Cardiac muscle cell (in vitro differentiated cells and primary cell): ENCODE measurements around the gene LDB2. TPM values are rescaled to one million over a fixed set of nuclear protein-coding genes. Genes with fewer than 3 reads are reported as not detected.

Experiments used
- DNase-seq, 2 donors: peaks; one replicate each; pipeline versions ENCODE4 v3.0.0 to v3.0.0-alpha.2; 2010 to 2017; ENCODE audit warnings: low read depth in 1 of 2, low spot score in 1 of 2
- H3K27ac ChIP-seq: fragments of 200-600 bp; sonication (generic); 2 replicates; pipeline ENCODE4 v1.5.1; 2016
- H3K27me3 ChIP-seq: fragments of 200-600 bp; sonication (generic); 2 replicates; pipeline ENCODE4 v1.6.0; 2016; ENCODE audit warnings: control low read depth
- H3K36me3 ChIP-seq: fragments of 200-600 bp; sonication (generic); 2 replicates; pipeline ENCODE4 v1.5.1; 2016; ENCODE audit warnings: control low read depth
- H3K4me1 ChIP-seq: fragments of 200-600 bp; sonication (generic); 2 replicates; pipeline ENCODE4 v1.8.1; 2017; ENCODE audit warnings: low read depth, mild to moderate bottlenecking, mixed run types
- H3K4me3 ChIP-seq: fragments of 200-600 bp; sonication (generic); 2 replicates; pipeline ENCODE4 v1.5.1; 2016; ENCODE audit warnings: mild to moderate bottlenecking
- H3K9me3 ChIP-seq: fragments of 200-600 bp; sonication (generic); 2 replicates; pipeline ENCODE4 v1.5.1; 2017; ENCODE audit warnings: low read depth, mild to moderate bottlenecking, control low read depth
- polyA plus RNA-seq: library from polyadenylated mRNA; unstranded; fragments of >200 nt; fragmentation: Nextera tagmentation; extraction: Ambion mirVana; gene quantifications from 2 replicates; pipeline ENCODE4 v1.2.1, GENCODE V29; 2016
- total RNA-seq: library from RNA; depleted of rRNA; stranded (reverse); fragments of >200 nt; gene quantifications from 2 replicates; pipeline ENCODE4 v1.2.3, GENCODE V29; 2016
- TF ChIP-seq, protein P1 (sequence below): IDR thresholded peaks from 2 replicates; pipeline ENCODE4 v1.5.1; 2012; ENCODE audit warnings: low read depth, mild to moderate bottlenecking, low read length

The LDB2 gene
- total and polyA plus RNA-seq, 2 experiments from 2014 or later = 10.4 to 12.4 TPM

DNA sequence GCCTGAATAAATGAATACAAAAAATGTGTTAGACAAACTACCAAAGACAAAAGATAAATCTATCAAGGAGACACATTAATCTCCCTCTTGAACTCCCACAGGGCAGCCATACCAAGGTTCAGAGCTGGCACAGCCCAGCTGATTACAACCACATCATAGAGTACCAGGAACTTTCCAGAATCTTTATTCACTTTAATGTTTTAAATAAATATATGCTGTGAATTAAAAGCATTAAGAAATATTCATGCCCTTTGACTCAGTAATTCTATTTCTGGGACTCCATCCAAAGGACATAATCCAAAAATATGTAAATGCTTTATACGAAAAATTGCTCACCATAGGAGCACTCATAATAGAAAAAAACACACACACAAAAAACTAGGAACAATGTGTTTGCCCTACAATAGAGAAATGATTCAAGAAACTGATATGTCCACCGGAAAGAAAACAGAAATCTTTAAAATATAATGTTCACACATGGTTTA, 126.0 kb downstream of the LDB2 start:
- TF ChIP-seq, protein P1, sequence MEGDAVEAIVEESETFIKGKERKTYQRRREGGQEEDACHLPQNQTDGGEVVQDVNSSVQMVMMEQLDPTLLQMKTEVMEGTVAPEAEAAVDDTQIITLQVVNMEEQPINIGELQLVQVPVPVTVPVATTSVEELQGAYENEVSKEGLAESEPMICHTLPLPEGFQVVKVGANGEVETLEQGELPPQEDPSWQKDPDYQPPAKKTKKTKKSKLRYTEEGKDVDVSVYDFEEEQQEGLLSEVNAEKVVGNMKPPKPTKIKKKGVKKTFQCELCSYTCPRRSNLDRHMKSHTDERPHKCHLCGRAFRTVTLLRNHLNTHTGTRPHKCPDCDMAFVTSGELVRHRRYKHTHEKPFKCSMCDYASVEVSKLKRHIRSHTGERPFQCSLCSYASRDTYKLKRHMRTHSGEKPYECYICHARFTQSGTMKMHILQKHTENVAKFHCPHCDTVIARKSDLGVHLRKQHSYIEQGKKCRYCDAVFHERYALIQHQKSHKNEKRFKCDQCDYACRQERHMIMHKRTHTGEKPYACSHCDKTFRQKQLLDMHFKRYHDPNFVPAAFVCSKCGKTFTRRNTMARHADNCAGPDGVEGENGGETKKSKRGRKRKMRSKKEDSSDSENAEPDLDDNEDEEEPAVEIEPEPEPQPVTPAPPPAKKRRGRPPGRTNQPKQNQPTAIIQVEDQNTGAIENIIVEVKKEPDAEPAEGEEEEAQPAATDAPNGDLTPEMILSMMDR = no peak
- peak in 1 of 2 donors; percentile 69 for DNase-seq
- H3K9me3 ChIP-seq = no peaks in the 10 kb centered on the region
- H3K36me3 ChIP-seq = no peaks in the 10 kb centered on the region
- H3K4me3 ChIP-seq = no peak overlapping the region
- H3K4me1 ChIP-seq = no peaks in the 10 kb centered on the region
- H3K27me3 ChIP-seq = no peaks in the 10 kb centered on the region
- H3K27ac ChIP-seq = no peak overlapping the region

DNA sequence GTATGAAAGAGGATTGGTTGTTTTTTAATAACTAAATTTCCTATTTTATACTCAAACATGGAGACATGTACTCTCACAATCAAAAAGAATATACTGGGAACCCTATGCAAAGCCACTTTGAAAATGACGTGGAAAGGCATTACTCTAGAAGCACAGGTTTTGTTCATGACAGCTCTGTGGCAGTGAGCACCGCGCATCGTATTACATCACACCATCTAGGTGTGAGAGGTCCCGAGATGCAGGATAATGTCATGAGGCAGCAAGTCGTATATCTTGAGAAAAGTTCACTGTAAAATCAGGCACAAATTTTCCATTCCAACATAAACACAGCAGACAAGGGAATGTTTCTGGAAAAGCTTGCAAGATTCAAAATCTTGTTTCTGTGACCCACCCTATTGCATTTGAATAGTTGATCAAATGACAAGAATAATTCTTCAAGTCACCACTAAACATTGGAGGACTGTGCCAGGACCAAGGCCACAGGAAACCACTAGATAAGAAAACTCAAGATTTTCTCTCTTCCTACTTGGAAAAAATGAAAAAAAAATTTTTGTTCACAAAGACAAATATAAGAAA, 127.6 kb downstream of the LDB2 start:
- TF ChIP-seq, protein P1 = no peak
- no peak overlapping the region for H3K4me3 ChIP-seq
- DNase-seq = no peak
- no peaks in the 10 kb centered on the region for H3K27me3 ChIP-seq
- H3K36me3 ChIP-seq = no peaks in the 10 kb centered on the region
- no peaks in the 10 kb centered on the region for H3K4me1 ChIP-seq
- H3K27ac ChIP-seq = no peak overlapping the region
- no peaks in the 10 kb centered on the region for H3K9me3 ChIP-seq

DNA sequence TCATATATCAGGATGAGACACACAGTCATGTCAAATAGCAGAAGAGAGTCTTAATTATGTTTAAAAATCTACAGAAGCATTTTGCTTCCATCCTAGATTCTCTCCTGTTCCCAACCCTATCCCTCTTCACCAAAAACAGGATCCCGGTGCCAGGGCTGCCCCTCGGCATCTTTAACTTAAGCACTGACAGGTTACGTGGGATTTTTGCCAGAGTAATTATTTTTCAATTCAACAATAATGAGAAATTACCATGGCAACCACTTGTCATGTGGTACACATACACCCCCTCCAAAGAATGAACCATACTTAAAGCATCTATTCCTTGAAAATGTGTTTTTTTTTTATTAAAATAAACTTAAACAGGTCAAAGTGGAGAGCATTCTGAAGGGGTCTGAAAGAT, 130.6 kb downstream of the LDB2 start:
- Histone ChIP-seq H3K36me3 (no peaks in the 10 kb centered on the region), H3K9me3 (no peaks in the 10 kb centered on the region), H3K4me1 (no peaks in the 10 kb centered on the region), H3K27ac (no peak overlapping the region), H3K4me3 (no peak overlapping the region), H3K27me3 (no peaks in the 10 kb centered on the region)
- TF ChIP-seq, protein P1 = no peak
- DNase-seq = no peak

DNA sequence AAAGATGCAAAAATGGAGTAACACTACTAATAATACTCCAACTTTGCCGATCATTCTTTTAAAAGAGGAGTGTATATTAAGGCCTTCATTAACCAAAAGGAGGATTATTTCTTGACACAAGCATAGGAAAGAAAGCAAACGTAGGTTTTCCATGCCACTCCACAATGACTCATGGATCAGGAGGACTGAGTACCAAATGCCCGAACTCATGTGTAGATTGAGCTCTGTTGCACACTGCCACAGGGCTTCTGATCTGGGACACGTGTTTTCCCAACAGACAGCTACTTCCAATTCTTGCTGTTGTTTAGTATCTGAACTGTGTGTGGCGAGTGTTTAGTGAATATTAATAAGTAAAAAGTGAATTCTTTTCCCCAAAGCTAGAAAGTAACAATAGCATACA, 131.2 kb downstream of the LDB2 start:
- DNase-seq = no peak
- Histone ChIP-seq H3K27me3 (no peaks in the 10 kb centered on the region), H3K4me3 (no peak overlapping the region), H3K4me1 (no peaks in the 10 kb centered on the region), H3K36me3 (no peaks in the 10 kb centered on the region), H3K9me3 (no peaks in the 10 kb centered on the region), H3K27ac (no peak overlapping the region)
- TF ChIP-seq, protein P1 = no peak

DNA sequence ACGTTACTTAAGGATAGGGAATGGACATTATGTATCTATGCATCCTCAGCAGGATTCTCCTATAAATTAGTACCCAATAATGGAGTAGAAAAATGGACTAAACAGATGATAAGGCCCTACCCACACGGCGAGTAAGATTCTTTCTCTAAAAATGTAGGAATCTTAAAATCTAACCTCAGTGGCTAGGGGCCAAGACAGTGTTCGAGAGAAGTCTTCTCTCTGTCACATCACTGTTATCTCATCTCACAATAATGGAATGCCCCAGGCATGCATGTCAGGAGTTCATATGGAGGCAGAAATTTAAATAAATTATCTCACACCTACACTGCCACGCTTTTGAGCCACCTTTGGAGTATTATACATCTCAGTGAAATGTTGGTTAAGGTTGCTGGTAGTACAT, 132.9 kb downstream of the LDB2 start:
- DNase-seq = no peak
- Histone ChIP-seq H3K27ac (no peak overlapping the region), H3K9me3 (no peaks in the 10 kb centered on the region), H3K4me3 (no peak overlapping the region), H3K36me3 (no peaks in the 10 kb centered on the region), H3K4me1 (no peaks in the 10 kb centered on the region), H3K27me3 (no peaks in the 10 kb centered on the region)
- TF ChIP-seq, protein P1 = no peak
